Keratinocyte (primary cell): ENCODE data around the gene MIOX.

Source experiments
- CTCF ChIP-seq, 3 experiments: IDR thresholded peaks in 1 of 3; conservative IDR thresholded peaks in 1 of 3; optimal IDR thresholded peaks in 1 of 3; 2 replicates in 2 of 3; 3 replicates in 1 of 3; pipeline versions ENCODE3 to v1.5.1; 2011; ENCODE audit warnings: low read length in 3 of 3, mild to moderate bottlenecking in 3 of 3, moderate library complexity in 2 of 3, control low read depth in 1 of 3, inconsistent platforms in 1 of 3; ENCODE audit not compliant: insufficient read depth in 2 of 3; ENCODE audit errors: extremely low read depth in 1 of 3
- EZH2 ChIP-seq: IDR thresholded peaks from one replicate; pipeline ENCODE4 v1.6.1; 2012; ENCODE audit warnings: inconsistent platforms, mild to moderate bottlenecking, low read length, moderate library complexity

GRCh38 chr22:50443197-50443596 lies 43.5 kb upstream of the MIOX start:
- TF ChIP-seq CTCF (optimal IDR thresholded peaks at IDR 0.05 in 1 of 3, IDR thresholded peaks at IDR 0.05 in 1 of 3, conservative IDR thresholded peaks at IDR 0.05 in 1 of 3; ENCODE audit: extremely low read depth in 1 of 3, insufficient read depth in 2 of 3, low read length in 3 of 3) (no peak), EZH2 (no peak)
